HCT116 (cell line): ENCODE results near the gene NTNG1. TPM values are rescaled to one million over a fixed set of nuclear protein-coding genes. Genes with fewer than 3 reads are reported as not detected.

Experiments
- ATAC-seq: fragments of 200-7000 bp; cut with Tn5 transposase; 2 replicates; pipeline ENCODE4 v1.9.1; 2020; ENCODE audit warnings: mild to moderate bottlenecking, moderate library complexity
- BruUV-seq: library from RNA; stranded (reverse); fragments of 400-500 nt; replicated peaks from 2 replicates; lab custom pipeline; 2021; lab: Mats Ljungman, UMichigan
- CTCF ChIA-PET: fragments of 300-600 bp; sonication (Branson Sonifier 250); formaldehyde crosslinking; loops from one replicate; lab custom pipeline; 2021; ENCODE audit warnings: antibody characterized with exemption; lab: Charles Lee
- POLR2A ChIA-PET: fragments of 300-600, 350-600 bp; sonication (Branson Sonifier 250); formaldehyde crosslinking; loops from one replicate; lab custom pipeline; 2021; ENCODE audit warnings: antibody characterized with exemption; lab: Charles Lee
- RAD21 ChIA-PET, 2 experiments: fragments of 300-600 bp; sonication (Branson Sonifier 250); formaldehyde crosslinking; loops; one replicate each; lab custom pipeline; 2023; ENCODE audit warnings: low total read pairs in 2 of 2; ENCODE audit not compliant: uncharacterized antibody in 2 of 2, unreplicated experiment in 2 of 2, low non-redundant PET in 1 of 2; lab: Charles Lee
- DNase-seq: peaks from one replicate; pipeline ENCODE4 v3.0.0-alpha.2; 2010; ENCODE audit warnings: low read depth, low spot score
- H2AFZ ChIP-seq: fragments of 200-600 bp; shearing (Covaris generic), sonication (generic); 2 replicates; pipeline ENCODE4 v1.6.1; 2017; ENCODE audit warnings: low read depth, mixed run types, mixed read lengths, antibody characterized with exemption, low read length; ENCODE audit not compliant: poor library complexity, severe bottlenecking
- H3K27ac ChIP-seq: 2 replicates; pipeline ENCODE4 v1.5.1; 2012; ENCODE audit warnings: low read depth, low read length
- H3K27me3 ChIP-seq: fragments of 200-600 bp; sonication (generic); 2 replicates; pipeline ENCODE4 v1.6.1; 2016; ENCODE audit warnings: mixed run types, low read length, mixed read lengths; ENCODE audit not compliant: insufficient read depth
- H3K36me3 ChIP-seq, 2 experiments: fragments of 200-500 bp in 1 of 2; fragments of 200-600 bp in 1 of 2; sonication (Bioruptor generic) in 1 of 2; sonication (generic) in 1 of 2; 2 replicates each; pipeline versions ENCODE4 v1.5.1 to v1.6.1; 2014 to 2016; ENCODE audit warnings: low read length in 2 of 2, inconsistent platforms in 1 of 2, mixed read lengths in 1 of 2, mixed run types in 1 of 2; ENCODE audit not compliant: insufficient read depth in 2 of 2, control insufficient read depth in 1 of 2
- H3K4me1 ChIP-seq, 2 experiments: fragments of 200-600 bp in 1 of 2; sonication (generic) in 1 of 2; 2 replicates each; pipeline versions ENCODE4 v1.5.1 to v1.6.1; 2012 to 2017; ENCODE audit warnings: low read length in 2 of 2, inconsistent platforms in 1 of 2, mild to moderate bottlenecking in 1 of 2, mixed read lengths in 1 of 2, mixed run types in 1 of 2, moderate library complexity in 1 of 2; ENCODE audit not compliant: insufficient read depth in 2 of 2, control insufficient read depth in 1 of 2
- H3K4me2 ChIP-seq: fragments of 200-600 bp; sonication (generic); 2 replicates; pipeline ENCODE4 v1.6.1; 2017; ENCODE audit warnings: mixed run types, low read length, mixed read lengths
- H3K4me3 ChIP-seq, 2 experiments: fragments of 200-600 bp in 1 of 2; sonication (generic) in 1 of 2; replicated peaks in 1 of 2; 2 replicates each; pipeline ENCODE4 v1.5.1; 2011 to 2016; ENCODE audit warnings: low read length in 2 of 2, control low read depth in 1 of 2, low read depth in 1 of 2, mild to moderate bottlenecking in 1 of 2, mixed read lengths in 1 of 2, mixed run types in 1 of 2
- H3K79me2 ChIP-seq: fragments of 200-600 bp; sonication (generic); 2 replicates; pipeline ENCODE4 v1.6.1; 2017; ENCODE audit warnings: mild to moderate bottlenecking, mixed run types, low read length, moderate library complexity, mixed read lengths; ENCODE audit not compliant: insufficient read depth
- H3K9ac ChIP-seq: fragments of 200-600 bp; sonication (generic); 2 replicates; pipeline ENCODE4 v1.6.1; 2016; ENCODE audit warnings: low read length, mixed read lengths
- H3K9me2 ChIP-seq: fragments of 200-600 bp; sonication (generic), shearing (Covaris generic); 2 replicates; pipeline ENCODE4 v1.6.1; 2017; ENCODE audit warnings: mixed run types, mild to moderate bottlenecking, moderate library complexity; ENCODE audit not compliant: insufficient read depth
- H3K9me3 ChIP-seq, 2 experiments: fragments of 200-500 bp in 1 of 2; fragments of 200-600 bp in 1 of 2; sonication (Bioruptor generic) in 1 of 2; sonication (generic) in 1 of 2; 2 replicates each; pipeline ENCODE4 v1.6.1; 2014 to 2017; ENCODE audit warnings: low read length in 2 of 2, mixed read lengths in 2 of 2, inconsistent platforms in 1 of 2, low read depth in 1 of 2, mild to moderate bottlenecking in 1 of 2, mixed run types in 1 of 2, moderate library complexity in 1 of 2; ENCODE audit not compliant: control insufficient read depth in 1 of 2, insufficient read depth in 1 of 2
- H4K20me1 ChIP-seq: fragments of 200-600 bp; sonication (generic), shearing (Covaris generic); 2 replicates; pipeline ENCODE4 v1.6.1; 2017; ENCODE audit warnings: mixed run types, mild to moderate bottlenecking, moderate library complexity; ENCODE audit not compliant: insufficient read depth
- CBX3 ChIP-seq: IDR thresholded peaks from 2 replicates; pipeline ENCODE4 v1.6.1; 2012; ENCODE audit warnings: low read depth
- EGR1 ChIP-seq: IDR thresholded peaks from 2 replicates; pipeline ENCODE4 v1.6.1; 2012; ENCODE audit warnings: low read depth
- ELF1 ChIP-seq: IDR thresholded peaks from 2 replicates; pipeline ENCODE4 v1.6.1; 2012; ENCODE audit warnings: low read depth, borderline replicate concordance
- JUND ChIP-seq: IDR thresholded peaks from 2 replicates; pipeline ENCODE4 v1.6.1; 2012
- MAX ChIP-seq: IDR thresholded peaks from 2 replicates; pipeline ENCODE4 v1.6.1; 2012
- POLR2A ChIP-seq: IDR thresholded peaks from 2 replicates; pipeline ENCODE4 v1.7.0; 2011; ENCODE audit warnings: borderline replicate concordance; ENCODE audit not compliant: insufficient read depth, insufficient read length; ENCODE audit errors: extremely low read depth
- POLR2AphosphoS5 ChIP-seq: IDR thresholded peaks from 2 replicates; pipeline ENCODE4 v1.6.1; 2011; ENCODE audit warnings: mild to moderate bottlenecking, low read depth, low read length, moderate library complexity
- SIN3A ChIP-seq: IDR thresholded peaks from 2 replicates; pipeline ENCODE4 v1.6.1; 2012; ENCODE audit warnings: low read depth
- TCF7L2 ChIP-seq: IDR thresholded peaks from 2 replicates; pipeline ENCODE4 v1.7.0; 2011; ENCODE audit warnings: borderline replicate concordance, inconsistent platforms; ENCODE audit not compliant: insufficient read depth, insufficient read length; ENCODE audit errors: extremely low read depth
- YY1 ChIP-seq: IDR thresholded peaks from 2 replicates; pipeline ENCODE4 v1.6.1; 2011; ENCODE audit warnings: low read length, low read depth, moderate library complexity, mild to moderate bottlenecking; ENCODE audit not compliant: insufficient replicate concordance; ENCODE audit errors: extremely low read depth
- ZBTB33 ChIP-seq: IDR thresholded peaks from 2 replicates; pipeline ENCODE4 v1.6.1; 2011; ENCODE audit warnings: mild to moderate bottlenecking, low read length, moderate library complexity; ENCODE audit not compliant: insufficient replicate concordance; ENCODE audit errors: extremely low read depth
- ZFX ChIP-seq: fragments of 450-650 bp; IDR thresholded peaks from 2 replicates; pipeline ENCODE4 v1.6.1; 2017
- ZNF274 ChIP-seq: fragments of 200-500 bp; sonication (Bioruptor generic); IDR thresholded peaks from 2 replicates; pipeline ENCODE4 v1.6.1; 2014; ENCODE audit warnings: mild to moderate bottlenecking, low read depth, low read length, inconsistent platforms
- intact Hi-C: fragments of 100-400 bp; cut with micrococcal nuclease; formaldehyde crosslinking; loops from 2 replicates; pipeline ENCODE4 v1.10.0; 2022
- total RNA-seq: library from RNA; stranded (reverse); gene quantifications from one replicate; pipeline ENCODE4 v1.2.1, GENCODE V29; 2021; ENCODE audit not compliant: unreplicated experiment

The NTNG1 gene
- total RNA-seq, 1 experiment from 2014 or later, result not detected

- ChIA-PET CTCF (no interaction called here), POLR2A (no interaction called here), RAD21 (no interaction called here)
- Histone ChIP-seq H3K27me3 (no peaks in the 10 kb centered on the region), H3K4me2 (no peak overlapping the region), H3K9me3 (peaks cover 3 to 7% of the 10 kb centered on the region in 2 experiments; a peak in 2 of 4 replicates), H4K20me1 (no peaks in the 10 kb centered on the region), H3K9me2 (no peaks in the 10 kb centered on the region), H3K79me2 (no peaks in the 10 kb centered on the region), H2AFZ (no peak overlapping the region), H3K27ac (no peak overlapping the region), H3K36me3 (no peaks in the 10 kb centered on the region), H3K4me1 (no peaks in the 10 kb centered on the region), H3K4me3 (no peak overlapping the region), H3K9ac (no peak overlapping the region)
- no peak for TF ChIP-seq JUND
- no peak for TF ChIP-seq TCF7L2
- TF ChIP-seq SIN3A, result no peak
- no peak for TF ChIP-seq ZBTB33
- no peak for ATAC-seq
- DNase-seq, result no peak
- no TSS peak for BruUV-seq
- intact Hi-C loops, result no loop called here
Observed at GRCh38 chr1:107515702-107516101, 374.9 kb downstream of the NTNG1 start.

- DNase-seq, result no peak
- CTCF ChIA-PET, result no interaction called here
- H4K20me1 ChIP-seq, result no peaks in the 10 kb centered on the region
- RAD21 ChIA-PET, result no interaction called here
- no peaks in the 10 kb centered on the region for H3K27me3 ChIP-seq
- H3K4me1 ChIP-seq, result no peaks in the 10 kb centered on the region
- H3K4me3 ChIP-seq, result no peak overlapping the region
- no peak overlapping the region for H3K4me2 ChIP-seq
- TF ChIP-seq ZBTB33 (no peak), YY1 (no peak), ZFX (no peak), POLR2A (no peak), JUND (no peak), EGR1 (no peak), POLR2AphosphoS5 (no peak), ZNF274 (no peak), ELF1 (no peak), MAX (no peak), CBX3 (no peak)
- no peak overlapping the region for H3K9ac ChIP-seq
- no peaks in the 10 kb centered on the region for H3K9me2 ChIP-seq
- H2AFZ ChIP-seq, result no peak overlapping the region
- peaks cover 0 to 12% of the 10 kb centered on the region in 2 experiments; a peak in 2 of 4 replicates for H3K9me3 ChIP-seq
- POLR2A ChIA-PET, result no interaction called here
- H3K36me3 ChIP-seq, result no peaks in the 10 kb centered on the region
- H3K27ac ChIP-seq, result no peak overlapping the region
- no peaks in the 10 kb centered on the region for H3K79me2 ChIP-seq
- BruUV-seq, result no TSS peak
- ATAC-seq, result no peak
- intact Hi-C loops, result no loop called here
Observed at GRCh38 chr1:107523061-107523460, 382.2 kb downstream of the NTNG1 start.
